Left lung (tissue), 10 donors: ENCODE measurements around the gene PHRF1. TPM values are rescaled to one million over a fixed set of nuclear protein-coding genes. Genes with fewer than 3 reads are reported as not detected.
A peak's percentile ranks its signal among the peaks of the same experiment; 100 is the strongest.

Experiments
- ATAC-seq: fragments of 200-7000 bp; cut with Tn5 transposase; one replicate; pipeline ENCODE4 v1.9.1; 2020; ENCODE audit warnings: moderate library complexity
- DNase-seq, 4 donors: peaks; one replicate each; pipeline ENCODE4 v3.0.0-alpha.2; 2013 to 2020
- H3K27ac ChIP-seq, 2 donors: fragments of 200-600 bp; sonication (generic) in 1 of 2; one replicate each; pipeline versions ENCODE4 v1.5.0 to v1.8.0; 2020 to 2021
- H3K27me3 ChIP-seq, 2 donors: fragments of 200-600 bp; sonication (generic) in 1 of 2; one replicate each; pipeline versions ENCODE4 v1.5.0 to v1.8.0; 2020 to 2021
- H3K36me3 ChIP-seq, 2 donors: fragments of 200-600 bp; sonication (generic) in 1 of 2; one replicate each; pipeline versions ENCODE4 v1.5.0 to v1.8.0; 2020 to 2021
- H3K4me1 ChIP-seq, 2 donors: fragments of 200-600 bp; one replicate each; pipeline ENCODE4 v1.8.0; 2021
- H3K4me3 ChIP-seq, 2 donors: fragments of 200-600 bp; sonication (generic) in 1 of 2; one replicate each; pipeline versions ENCODE4 v1.5.0 to v1.8.0; 2020 to 2021; ENCODE audit warnings: mild to moderate bottlenecking in 1 of 2
- H3K9me3 ChIP-seq, 2 donors: fragments of 200-600 bp; sonication (generic) in 1 of 2; one replicate each; pipeline versions ENCODE4 v1.5.0 to v1.8.0; 2020 to 2021
- intact Hi-C, 2 donors: fragments of 100-400 bp; cut with DNase I; formaldehyde crosslinking; loops; one replicate each; pipeline versions ENCODE4 v1.11.2 to v1.14.2; 2022
- polyA plus RNA-seq, 6 donors: library from polyadenylated mRNA; unstranded; fragments of 120-200 nt; gene quantifications; one replicate each; pipeline ENCODE4 v1.2.1, GENCODE V29; 2013; ENCODE audit not compliant: insufficient read length in 6 of 6
- total RNA-seq, 2 donors: library from RNA; stranded (reverse); fragmentation: NEBNext Ultra II Directional; extraction: Animal tissue kit (Norgen Biotek cat#: 25700); gene quantifications; one replicate each; pipeline ENCODE4 v1.2.1, GENCODE V29; 2021
- TF ChIP-seq, protein P1 (sequence below), 2 donors: fragments of 200-600 bp; sonication (generic) in 1 of 2; IDR thresholded peaks; one replicate each; pipeline versions ENCODE4 v1.5.0 to v1.8.0; 2021; ENCODE audit warnings: antibody characterized with exemption in 2 of 2
- donor health status: DM: no; HTN: yes; CAD: no.
- donor health status: DM: no; HTN: no; CAD: no.

Gene PHRF1
- total and polyA plus RNA-seq, 8 donors, result 18.6 to 32.7 (median 23.8) TPM

DNA sequence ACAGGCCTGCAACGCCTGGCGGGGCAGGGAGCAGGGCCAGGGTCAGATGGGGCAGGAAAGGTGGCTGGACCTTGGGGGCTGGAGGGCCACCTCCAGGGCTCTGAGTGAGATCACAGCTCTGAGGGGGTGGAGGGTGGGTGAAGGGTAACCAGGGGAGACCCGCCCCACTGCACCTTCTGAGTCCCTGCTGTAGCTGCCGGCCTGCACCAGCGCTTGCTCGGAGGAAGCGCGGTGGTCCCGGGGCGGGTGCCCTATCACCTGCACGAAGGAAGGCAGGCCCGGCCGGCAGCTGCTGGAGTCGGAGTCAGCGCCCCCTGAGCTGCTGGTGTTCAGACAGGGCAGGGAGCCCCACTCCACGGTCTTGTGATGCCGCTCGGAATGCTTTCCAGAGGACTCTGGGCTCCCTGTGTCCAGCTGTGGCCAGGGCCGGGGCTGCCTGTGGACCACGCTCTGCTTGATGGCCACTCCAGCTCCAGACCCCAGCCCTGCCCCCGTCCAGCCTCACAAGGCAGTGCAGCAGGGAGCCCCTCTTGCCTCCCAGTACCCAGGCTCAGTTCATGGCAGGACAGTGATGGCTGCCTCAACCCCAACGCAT is 19.5 kb upstream of the PHRF1 start:
- Histone ChIP-seq H3K9me3 (no peaks in the 10 kb centered on the region), H3K4me3 (no peak overlapping the region), H3K36me3 (no peaks in the 10 kb centered on the region), H3K27ac (no peak overlapping the region), H3K4me1 (peaks cover 16 to 42% of the 10 kb centered on the region in 2 donors), H3K27me3 (peaks cover 28 to 74% of the 10 kb centered on the region in 2 donors)
- TF ChIP-seq, protein P1, sequence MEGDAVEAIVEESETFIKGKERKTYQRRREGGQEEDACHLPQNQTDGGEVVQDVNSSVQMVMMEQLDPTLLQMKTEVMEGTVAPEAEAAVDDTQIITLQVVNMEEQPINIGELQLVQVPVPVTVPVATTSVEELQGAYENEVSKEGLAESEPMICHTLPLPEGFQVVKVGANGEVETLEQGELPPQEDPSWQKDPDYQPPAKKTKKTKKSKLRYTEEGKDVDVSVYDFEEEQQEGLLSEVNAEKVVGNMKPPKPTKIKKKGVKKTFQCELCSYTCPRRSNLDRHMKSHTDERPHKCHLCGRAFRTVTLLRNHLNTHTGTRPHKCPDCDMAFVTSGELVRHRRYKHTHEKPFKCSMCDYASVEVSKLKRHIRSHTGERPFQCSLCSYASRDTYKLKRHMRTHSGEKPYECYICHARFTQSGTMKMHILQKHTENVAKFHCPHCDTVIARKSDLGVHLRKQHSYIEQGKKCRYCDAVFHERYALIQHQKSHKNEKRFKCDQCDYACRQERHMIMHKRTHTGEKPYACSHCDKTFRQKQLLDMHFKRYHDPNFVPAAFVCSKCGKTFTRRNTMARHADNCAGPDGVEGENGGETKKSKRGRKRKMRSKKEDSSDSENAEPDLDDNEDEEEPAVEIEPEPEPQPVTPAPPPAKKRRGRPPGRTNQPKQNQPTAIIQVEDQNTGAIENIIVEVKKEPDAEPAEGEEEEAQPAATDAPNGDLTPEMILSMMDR (IDR thresholded peaks at IDR 0.05), result no peak
- intact Hi-C loops, result no loop called here
- DNase-seq, result no peak
- ATAC-seq, result no peak

DNA sequence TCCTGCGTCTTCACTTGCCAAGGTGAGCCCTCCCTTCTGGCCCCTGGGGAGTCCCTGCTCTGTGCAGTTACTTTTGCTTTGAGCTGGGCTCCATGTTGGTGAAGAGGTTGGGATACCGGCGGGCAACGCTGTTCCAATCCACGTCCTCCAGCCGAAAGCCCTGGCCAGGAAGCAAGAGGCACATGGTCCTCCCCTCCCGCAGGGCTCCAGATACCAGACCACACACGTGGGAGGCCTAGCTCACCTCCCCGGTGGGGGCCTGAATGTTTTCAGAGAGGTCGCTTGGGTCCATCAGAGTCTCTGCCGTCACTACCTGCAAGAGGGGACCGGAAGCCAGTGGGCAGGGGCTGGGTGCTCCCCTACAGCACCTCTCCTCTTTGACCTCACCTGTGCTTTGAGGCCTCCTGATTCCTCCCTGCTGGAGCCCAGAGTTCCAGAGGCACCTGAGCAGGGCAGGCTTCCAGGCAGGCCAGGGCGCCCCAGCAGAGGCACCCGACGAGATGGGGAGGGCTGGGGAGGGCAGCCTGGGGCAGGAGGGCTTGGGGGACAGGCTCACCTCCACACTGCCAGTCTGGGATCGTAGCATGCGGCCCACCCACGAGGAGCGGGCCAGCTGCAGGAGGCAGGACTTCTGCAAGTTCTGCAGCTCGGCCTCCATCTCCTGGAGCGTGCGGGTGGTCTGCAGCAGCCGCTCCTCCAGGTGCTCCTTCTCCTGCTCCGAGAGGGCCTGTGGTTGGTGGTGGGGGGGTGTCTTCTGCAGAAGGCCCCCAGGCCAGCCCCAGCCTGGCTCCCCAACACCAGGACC is 18.7 kb upstream of the PHRF1 start:
- Histone ChIP-seq H3K4me3 (no peak overlapping the region), H3K27me3 (peaks cover 28 to 72% of the 10 kb centered on the region in 2 donors), H3K27ac (no peak overlapping the region), H3K4me1 (peaks cover 16 to 49% of the 10 kb centered on the region in 2 donors), H3K9me3 (no peaks in the 10 kb centered on the region), H3K36me3 (peaks cover 0 to 2% of the 10 kb centered on the region in 2 donors)
- TF ChIP-seq, protein P1 (IDR thresholded peaks at IDR 0.05), result no peak
- intact Hi-C loops, result no loop called here
- ATAC-seq (no peak), DNase-seq (no peak)

DNA sequence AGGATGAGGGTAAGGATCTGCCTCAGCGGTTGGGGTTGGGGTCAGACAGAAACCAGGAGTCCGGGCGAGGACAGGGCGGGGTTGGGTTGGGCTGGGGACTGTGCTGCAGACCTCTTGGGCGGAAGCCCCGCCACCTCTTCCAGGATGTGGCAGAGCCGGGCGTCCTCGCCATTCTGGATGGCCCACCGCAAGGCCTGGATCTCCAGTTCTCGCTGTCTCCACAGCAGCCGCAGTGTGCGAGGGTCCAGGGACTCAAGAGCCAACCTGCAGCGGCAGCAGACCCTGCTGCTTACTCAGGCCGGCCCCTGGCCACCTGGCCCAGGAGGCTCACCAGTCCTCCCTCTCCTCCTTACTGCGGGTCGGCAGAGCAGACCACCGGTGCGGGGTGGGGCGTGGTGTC is 17.8 kb upstream of the PHRF1 start:
- TF ChIP-seq, protein P1 (IDR thresholded peaks at IDR 0.05), result no peak
- ATAC-seq, result no peak
- peaks cover 16 to 51% of the 10 kb centered on the region in 2 donors for H3K4me1 ChIP-seq
- intact Hi-C loops, result no loop called here
- H3K36me3 ChIP-seq, result peaks cover 0 to 11% of the 10 kb centered on the region in 2 donors
- H3K27me3 ChIP-seq, result peaks cover 28 to 63% of the 10 kb centered on the region in 2 donors
- no peak overlapping the region for H3K4me3 ChIP-seq
- H3K9me3 ChIP-seq, result no peaks in the 10 kb centered on the region
- H3K27ac ChIP-seq, result no peak overlapping the region
- DNase-seq, result peak in 1 of 4 donors; percentile 74

DNA sequence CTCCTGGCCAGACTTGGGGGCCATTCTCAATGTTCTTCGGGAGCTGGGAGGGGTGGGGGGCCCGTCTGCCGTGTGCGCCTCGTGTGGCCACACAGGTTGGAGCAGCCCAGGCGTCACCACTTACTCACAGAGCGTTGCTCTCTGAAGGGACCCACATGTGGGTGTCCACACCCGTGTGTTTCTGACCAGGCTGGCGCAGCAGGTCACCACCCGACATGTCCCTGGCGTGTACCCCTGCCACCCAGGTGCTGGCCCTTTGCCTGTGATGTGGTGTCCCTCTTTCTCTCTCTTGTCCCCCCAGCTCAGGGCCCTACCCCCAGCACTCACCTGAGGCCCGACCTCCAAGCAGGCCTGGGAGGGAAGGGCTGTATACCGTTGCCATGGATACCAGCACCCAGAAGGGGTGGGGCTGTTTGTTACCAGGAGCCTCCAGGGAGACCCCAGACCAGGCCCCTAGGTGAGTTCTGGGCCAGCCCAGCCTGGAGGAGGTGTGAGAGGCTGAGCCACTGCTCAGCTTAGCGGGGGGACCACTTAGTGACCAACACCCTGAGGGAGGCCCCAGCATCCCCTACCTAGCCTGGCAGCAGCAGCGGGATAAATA is 17.1 kb upstream of the PHRF1 start:
- intact Hi-C loops, result no loop called here
- H3K4me1 ChIP-seq, result peaks cover 15 to 50% of the 10 kb centered on the region in 2 donors

More for the DNA sequence above, 17.1 kb upstream of the PHRF1 start:
- peaks cover 0 to 13% of the 10 kb centered on the region in 2 donors for H3K36me3 ChIP-seq
- no peak for ATAC-seq
- peaks cover 26 to 57% of the 10 kb centered on the region in 2 donors for H3K27me3 ChIP-seq
- TF ChIP-seq, protein P1 (IDR thresholded peaks at IDR 0.05), result no peak
- no peak for DNase-seq
- H3K4me3 ChIP-seq, result no peak overlapping the region
- no peak overlapping the region for H3K27ac ChIP-seq
- H3K9me3 ChIP-seq, result no peaks in the 10 kb centered on the region
